Stimulated activated CD4-positive, alpha-beta T cell treated with anti-CD3 and anti-CD28 coated beads, Interleukin-15, amount 100 ng/mL, for 48 hours (primary cell): ENCODE data around the gene ANXA6.

Experiments
- DNase-seq, 2 donors: peaks; one replicate each; pipeline ENCODE4 v3.0.0-alpha.2; 2020; ENCODE audit warnings: low read depth in 2 of 2

The ANXA6 gene

GRCh38 chr5:151081431-151082281, 75.9 kb downstream of the ANXA6 start:
- DNase-seq: no peak

DNA sequence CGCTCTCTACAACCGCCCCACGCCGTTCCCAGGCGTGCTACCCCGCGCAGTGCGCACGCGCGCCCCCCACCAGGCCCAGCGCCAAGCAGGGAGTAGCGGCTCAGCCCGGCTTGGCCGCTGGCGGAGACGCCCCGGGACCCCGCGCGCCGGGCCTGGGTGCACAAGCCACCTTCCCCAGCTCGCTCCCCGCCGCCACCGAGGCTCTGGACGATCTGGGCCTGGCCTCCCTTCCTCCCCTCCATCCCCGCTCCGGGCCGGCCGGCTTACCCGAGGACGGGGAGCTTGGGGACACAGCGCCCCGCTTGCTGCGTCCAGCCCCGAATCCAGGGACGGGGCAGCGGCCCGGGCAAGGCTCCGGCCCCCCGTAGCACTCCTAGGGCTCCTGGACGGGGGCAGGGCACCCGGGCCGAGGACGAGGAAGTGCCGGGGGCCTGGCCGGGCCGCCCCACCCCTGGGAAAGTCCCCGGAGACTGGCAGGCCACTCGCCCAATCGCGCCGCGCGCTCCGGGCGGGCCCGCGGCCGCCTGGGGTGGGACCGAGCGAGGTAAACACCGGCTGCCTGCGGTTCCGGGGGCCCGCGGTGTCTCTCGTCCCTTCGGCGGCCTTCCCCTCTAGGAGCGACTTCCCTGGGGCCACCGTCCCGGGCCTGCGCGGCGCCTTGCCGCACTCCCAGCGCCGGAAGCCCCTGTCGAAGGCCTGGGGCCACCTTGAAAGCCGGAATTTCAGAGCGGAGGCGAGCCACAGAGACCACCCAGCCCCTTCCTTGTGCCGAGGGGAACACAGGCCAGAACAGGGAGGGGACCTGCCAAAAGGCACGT, 76.8 kb downstream of the ANXA6 start, which contains the start of gene TNIP1:
TNIP1 (minus strand) TSS at position 422 of the 818 bp plus-strand sequence. CDS start 15,939 bp downstream, outside the sequence.
- peak; percentile 80 to 90 for DNase-seq

GRCh38 chr5:151079838-151080612, 77.6 kb downstream of the ANXA6 start:
- DNase-seq: peak in 1 of 2 donors; percentile 46

DNA sequence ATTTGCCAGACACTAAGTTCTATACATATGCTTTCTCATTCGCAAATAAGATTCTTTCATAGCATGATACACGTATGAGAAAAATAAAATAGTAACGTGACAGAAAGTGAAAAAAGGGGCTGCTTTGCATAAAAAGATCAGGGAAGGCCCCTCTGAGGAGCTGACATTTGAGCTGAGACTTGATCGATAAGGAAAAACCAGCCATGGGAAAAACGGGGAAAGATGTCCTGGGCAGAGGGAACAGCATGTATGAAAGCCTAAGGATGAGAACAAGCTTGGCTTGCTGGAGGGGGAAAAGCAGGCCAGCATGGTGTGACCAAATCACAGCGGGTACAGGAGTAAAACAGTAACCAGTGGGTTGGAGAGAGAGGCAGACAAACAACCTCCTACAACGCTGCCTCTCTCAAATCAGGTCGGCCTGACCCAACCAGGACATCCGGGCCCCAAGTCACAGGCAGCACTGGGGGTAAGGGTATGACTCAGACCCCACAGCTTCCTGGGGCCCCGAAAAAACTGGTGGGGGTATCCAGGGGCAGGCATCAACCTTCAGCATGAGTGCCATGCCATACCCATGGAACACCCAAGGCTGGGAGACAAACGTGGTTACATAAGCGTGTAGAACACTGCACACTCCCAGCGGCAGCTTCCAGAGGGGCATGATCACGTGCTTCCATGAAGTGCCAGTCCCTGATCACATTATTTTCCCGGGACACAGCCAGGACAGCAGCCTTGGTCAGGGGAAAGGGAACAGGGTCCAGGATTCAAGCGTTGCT, 78.9 kb downstream of the ANXA6 start:
- DNase-seq: peak; percentile 68 to 71

GRCh38 chr5:151077967-151078366, 79.6 kb downstream of the ANXA6 start:
- no peak for DNase-seq

GRCh38 chr5:151077419-151077818, 80.2 kb downstream of the ANXA6 start:
- DNase-seq: no peak

DNA sequence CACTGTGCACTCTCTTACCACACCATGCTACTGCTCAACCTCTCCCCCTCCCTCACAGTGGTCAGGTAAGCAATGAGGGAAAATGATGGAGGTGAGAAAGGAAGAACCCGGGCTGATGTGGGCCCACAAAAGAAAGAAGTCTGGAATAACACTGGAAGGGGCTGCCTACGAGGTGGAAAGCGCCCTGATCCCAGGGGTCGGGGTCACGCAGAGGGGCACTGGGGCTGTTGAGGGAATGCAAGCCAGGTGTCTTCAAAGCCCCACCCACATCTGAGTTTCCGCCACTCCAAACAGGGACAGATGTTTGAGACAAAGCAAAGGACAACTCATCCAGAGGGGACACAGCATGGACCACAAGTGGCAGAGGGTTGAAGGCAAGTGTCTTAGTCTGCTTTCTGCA, 81.0 kb downstream of the ANXA6 start:
- no peak for DNase-seq

DNA sequence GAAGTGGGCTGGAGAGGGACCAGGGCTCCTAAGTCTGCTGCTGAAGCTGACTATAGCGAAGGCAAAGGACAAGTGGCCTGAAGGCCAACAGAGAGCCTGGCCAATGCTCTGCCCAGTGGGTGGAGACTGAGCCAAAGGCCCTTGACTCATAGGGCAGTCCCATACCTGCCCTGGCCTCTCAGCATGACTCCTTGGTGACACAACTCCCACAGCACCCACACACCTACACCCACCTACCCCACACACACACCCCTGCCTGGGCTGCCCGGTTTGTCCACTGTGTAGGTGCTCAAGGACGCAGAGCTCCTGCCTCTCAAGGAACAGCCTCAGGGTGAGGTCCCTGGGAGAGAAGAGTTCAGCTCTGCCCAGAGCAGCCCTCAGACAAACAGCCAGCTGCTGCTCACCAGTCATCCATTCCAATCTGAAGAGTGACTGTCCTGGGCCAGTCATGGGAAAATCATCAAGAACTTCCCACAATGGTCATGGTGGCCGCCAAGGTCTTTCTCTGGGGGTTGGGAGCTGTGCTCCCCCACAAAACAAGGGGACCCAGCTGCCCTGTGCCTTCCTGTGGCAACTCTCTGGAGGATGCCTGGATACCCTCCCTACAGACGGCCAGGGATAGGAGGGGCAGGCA, 81.8 kb downstream of the ANXA6 start:
- DNase-seq: no peak

DNA sequence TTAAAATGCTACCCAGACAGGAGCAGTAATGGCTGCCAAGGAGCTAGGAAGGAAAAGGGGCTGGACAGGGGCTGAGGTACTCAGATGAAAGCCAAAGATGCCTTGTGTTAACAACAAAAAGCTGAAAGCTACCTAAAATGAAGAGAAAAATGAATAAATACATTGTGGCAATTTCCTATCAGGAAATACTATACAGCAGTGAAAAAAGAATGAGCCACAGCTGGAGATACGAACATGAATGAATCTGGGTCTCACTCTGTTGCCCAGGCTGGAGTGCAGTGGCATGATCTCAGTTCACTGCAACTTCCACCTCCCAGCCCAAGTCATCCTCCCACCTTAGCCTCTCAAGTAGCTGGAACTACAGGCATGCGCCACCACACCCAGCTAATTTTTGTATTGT, 83.0 kb downstream of the ANXA6 start:
- DNase-seq: no peak

GRCh38 chr5:151073280-151073679, 84.3 kb downstream of the ANXA6 start:
- no peak for DNase-seq

DNA sequence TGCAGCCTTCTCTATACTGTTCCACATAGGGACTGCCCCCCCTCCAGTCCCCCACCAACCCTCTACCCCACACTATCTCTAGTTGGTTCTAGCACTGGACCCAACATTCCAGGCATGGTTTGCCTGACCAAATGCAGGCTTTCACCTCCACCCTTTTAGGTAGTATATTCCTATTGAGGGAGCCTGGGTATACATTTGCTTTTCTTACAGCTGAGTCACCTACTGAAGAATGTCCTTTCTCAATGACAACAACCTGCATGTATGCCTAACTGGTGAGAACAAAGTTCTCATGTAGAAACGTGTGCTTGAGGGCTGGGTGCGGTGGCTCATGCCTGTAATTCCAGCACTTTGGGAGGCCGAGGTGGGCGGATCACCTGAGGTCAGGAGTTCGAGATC, 85.0 kb downstream of the ANXA6 start:
- no peak for DNase-seq

GRCh38 chr5:151071848-151072629, 85.5 kb downstream of the ANXA6 start:
- no peak for DNase-seq

- no peak for DNase-seq
Measured at GRCh38 chr5:151071021-151071420, 86.6 kb downstream of the ANXA6 start.

DNA sequence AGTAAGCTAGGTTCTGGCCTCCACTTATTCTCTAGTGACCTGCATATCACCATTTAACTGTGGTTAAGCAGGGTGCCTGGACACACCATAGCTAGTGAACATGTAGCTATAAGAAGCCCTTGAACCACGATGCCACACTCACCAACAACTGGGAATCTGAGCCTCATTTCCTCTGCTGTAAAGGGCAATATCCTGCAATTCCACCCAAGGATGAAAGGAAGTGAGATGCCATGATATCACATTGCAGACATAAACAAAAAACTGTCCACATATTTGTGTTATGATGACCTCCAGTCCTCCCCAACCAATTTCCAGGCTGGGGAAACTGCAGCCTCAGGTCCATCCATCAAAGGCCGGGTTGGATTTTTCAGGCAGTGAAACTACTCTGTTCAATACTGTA, 87.1 kb downstream of the ANXA6 start:
- no peak for DNase-seq

- no peak for DNase-seq
Measured at GRCh38 chr5:151068433-151069197, 89.0 kb downstream of the ANXA6 start.

GRCh38 chr5:151067632-151068432, 89.7 kb downstream of the ANXA6 start:
- DNase-seq: no peak

DNA sequence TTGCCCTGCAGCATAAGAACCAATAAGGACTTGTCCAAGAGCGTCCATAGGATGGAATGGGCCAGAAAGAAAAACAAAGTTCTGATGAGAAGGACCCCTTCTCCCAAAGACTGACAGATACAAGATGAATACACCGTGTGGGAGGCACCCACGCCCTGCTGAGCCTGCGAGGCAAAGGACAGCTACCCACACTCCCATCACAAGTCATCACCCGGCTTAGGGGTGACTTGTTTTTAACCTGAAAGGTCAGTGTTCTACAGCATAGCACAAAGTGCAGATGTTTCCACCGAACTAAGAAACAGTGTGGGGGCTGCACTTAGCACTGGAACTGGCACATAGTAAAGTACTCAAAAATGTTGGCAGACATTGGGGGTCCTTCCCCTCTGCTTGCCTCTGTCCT, 90.7 kb downstream of the ANXA6 start:
- DNase-seq: no peak

- DNase-seq: no peak
Measured at GRCh38 chr5:151065609-151066008, 92.0 kb downstream of the ANXA6 start.
